Fibroblast of lung (primary cell): ENCODE measurements around the gene ADRA2A.

ENCODE experiments used
- CTCF ChIP-seq, 2 donors: IDR thresholded peaks in 1 of 2; conservative IDR thresholded peaks in 1 of 2; 1 replicate in 1 of 2; 2 replicates in 1 of 2; pipeline ENCODE4 v1.5.1; 2011 to 2012; ENCODE audit warnings: low read length in 2 of 2, control low read depth in 1 of 2, inconsistent platforms in 1 of 2, low read depth in 1 of 2, mild to moderate bottlenecking in 1 of 2
- EZH2 ChIP-seq: IDR thresholded peaks from 2 replicates; pipeline ENCODE4 v1.5.1; 2012; ENCODE audit warnings: low read length, control low read depth, mild to moderate bottlenecking; ENCODE audit errors: missing control alignments

GRCh38 chr10:111107846-111108245 lies 31.0 kb downstream of the ADRA2A start:
- no peak for TF ChIP-seq CTCF (conservative IDR thresholded peaks at IDR 0.05 in 1 of 2, IDR thresholded peaks at IDR 0.05 in 1 of 2; ENCODE audit: low read depth in 1 of 2, low read length in 2 of 2)
- TF ChIP-seq EZH2: no peak
